Brain microvascular endothelial cell (primary cell): ENCODE measurements around the gene TMEM191B.
"Not testable (repeated sequence)": the region's sequence is repeated elsewhere in the genome, so short reads cannot be mapped to it uniquely, and the experiment has no call there.

Experiments
- DNase-seq: peaks from one replicate; pipeline ENCODE4 v3.0.0-alpha.2; 2020
- H3K27ac ChIP-seq: fragments of 250-450 bp; sonication (Bioruptor Pico); 2 replicates; pipeline ENCODE4 v1.5.1; 2020; ENCODE audit warnings: mild to moderate bottlenecking, moderate library complexity
- H3K27me3 ChIP-seq: fragments of 250-450 bp; sonication (Bioruptor Pico); replicated peaks from 2 replicates; pipeline ENCODE4 v1.5.1; 2020; ENCODE audit warnings: mild to moderate bottlenecking
- H3K36me3 ChIP-seq: fragments of 250-450 bp; sonication (Bioruptor Pico); replicated peaks from 2 replicates; pipeline ENCODE4 v1.5.1; 2020; ENCODE audit warnings: mild to moderate bottlenecking
- H3K4me3 ChIP-seq: 2 replicates; pipeline ENCODE4 v1.5.1; 2011; ENCODE audit warnings: low read depth, mild to moderate bottlenecking, control low read depth, low read length, moderate library complexity
- in situ Hi-C: cut with HindIII; loops from 2 replicates; pipeline ENCODE4 v1.10.0; 2017; ENCODE audit warnings: low sequenced_read_pairs, low pct_ligation_motif_present

Gene TMEM191B

GRCh38 chr22:18527752-18528596, at the start of gene TMEM191B:
TSS of gene TMEM191B (plus strand) at chr22:18527802. CDS start at chr22:18527981, 179 bp downstream.
- H3K27me3 ChIP-seq, DNase-seq, H3K27ac ChIP-seq, H3K4me3 ChIP-seq, H3K36me3 ChIP-seq, in situ Hi-C loops: not testable (repeated sequence)

GRCh38 chr22:18496227-18496626, 31.4 kb upstream of the TMEM191B start:
- DNase-seq, in situ Hi-C loops, H3K4me3 ChIP-seq: not testable (repeated sequence)

GRCh38 chr22:18511327-18511726, 16.3 kb upstream of the TMEM191B start:
- H3K27me3 ChIP-seq, DNase-seq, H3K27ac ChIP-seq, H3K4me3 ChIP-seq, H3K36me3 ChIP-seq, in situ Hi-C loops: not testable (repeated sequence)

More at GRCh38 chr22:18496227-18496626, 31.4 kb upstream of the TMEM191B start:
- H3K36me3 ChIP-seq, H3K27me3 ChIP-seq, H3K27ac ChIP-seq: not testable (repeated sequence)

- H3K4me3 ChIP-seq, DNase-seq, H3K36me3 ChIP-seq, H3K27ac ChIP-seq, in situ Hi-C loops, H3K27me3 ChIP-seq: not testable (repeated sequence)
Measured at GRCh38 chr22:18512378-18512777, 15.2 kb upstream of the TMEM191B start.

GRCh38 chr22:18513454-18513853, 14.1 kb upstream of the TMEM191B start:
- H3K27ac ChIP-seq, H3K4me3 ChIP-seq, H3K27me3 ChIP-seq, H3K36me3 ChIP-seq, in situ Hi-C loops, DNase-seq: not testable (repeated sequence)

GRCh38 chr22:18518061-18518460, 9.5 kb upstream of the TMEM191B start, which contains the start of gene GGTLC3:
TSS of gene GGTLC3 (minus strand) at chr22:18518161. CDS start at chr22:18517897, 264 bp downstream.
- H3K27me3 ChIP-seq, H3K4me3 ChIP-seq, H3K27ac ChIP-seq, in situ Hi-C loops, H3K36me3 ChIP-seq, DNase-seq: not testable (repeated sequence)

GRCh38 chr22:18522762-18523161, 4.8 kb upstream of the TMEM191B start:
- DNase-seq, H3K27ac ChIP-seq, H3K27me3 ChIP-seq, H3K36me3 ChIP-seq, H3K4me3 ChIP-seq, in situ Hi-C loops: not testable (repeated sequence)

GRCh38 chr22:18523328-18523727, 4.3 kb upstream of the TMEM191B start:
- H3K36me3 ChIP-seq, H3K4me3 ChIP-seq, H3K27me3 ChIP-seq, in situ Hi-C loops, H3K27ac ChIP-seq, DNase-seq: not testable (repeated sequence)

GRCh38 chr22:18528597-18529415, 1.2 kb downstream of the TMEM191B start:
- H3K4me3 ChIP-seq, in situ Hi-C loops, H3K27ac ChIP-seq, H3K36me3 ChIP-seq, H3K27me3 ChIP-seq: not testable (repeated sequence)
- DNase-seq: peak; percentile 47

GRCh38 chr22:18529416-18530145, 2.0 kb downstream of the TMEM191B start:
- H3K36me3 ChIP-seq, in situ Hi-C loops, H3K27ac ChIP-seq, H3K27me3 ChIP-seq, DNase-seq, H3K4me3 ChIP-seq: not testable (repeated sequence)

GRCh38 chr22:18533633-18534032, 6.0 kb downstream of the TMEM191B start:
- DNase-seq, H3K27me3 ChIP-seq, in situ Hi-C loops, H3K4me3 ChIP-seq, H3K27ac ChIP-seq, H3K36me3 ChIP-seq: not testable (repeated sequence)

- H3K27me3 ChIP-seq, H3K36me3 ChIP-seq, in situ Hi-C loops, DNase-seq, H3K27ac ChIP-seq, H3K4me3 ChIP-seq: not testable (repeated sequence)
Measured at GRCh38 chr22:18534315-18534714, 6.7 kb downstream of the TMEM191B start.

GRCh38 chr22:18539994-18540393, 12.4 kb downstream of the TMEM191B start:
- in situ Hi-C loops, H3K27me3 ChIP-seq, H3K27ac ChIP-seq, H3K4me3 ChIP-seq, H3K36me3 ChIP-seq, DNase-seq: not testable (repeated sequence)

GRCh38 chr22:18543400-18543799, 15.8 kb downstream of the TMEM191B start:
- H3K4me3 ChIP-seq, H3K36me3 ChIP-seq, H3K27me3 ChIP-seq, DNase-seq, H3K27ac ChIP-seq, in situ Hi-C loops: not testable (repeated sequence)
